PC-9 (cell line): Measurements from ENCODE around the gene AUTS2. TPM values are rescaled to one million over a fixed set of nuclear protein-coding genes. Genes with fewer than 3 reads are reported as not detected.

ENCODE experiments used
- BruUV-seq: library from RNA; stranded (reverse); fragments of 400-500 nt; replicated peaks from 2 replicates; lab custom pipeline; 2021; lab: Mats Ljungman, UMichigan
- CTCF ChIA-PET: fragments of 300-600 bp; sonication (Branson Sonifier 250); formaldehyde crosslinking; loops from one replicate; lab custom pipeline; 2022; ENCODE audit warnings: antibody characterized with exemption; lab: Charles Lee
- POLR2A ChIA-PET: fragments of 300-600 bp; sonication (Branson Sonifier 250); formaldehyde crosslinking; loops from one replicate; lab custom pipeline; 2022; ENCODE audit warnings: antibody characterized with exemption; ENCODE audit not compliant: unreplicated experiment; lab: Charles Lee
- DNase-seq, 2 experiments: peaks; one replicate each; pipeline versions ENCODE4 v3.0.0 to v3.0.0-alpha.2; 2015 to 2022; ENCODE audit warnings: mixed read lengths in 1 of 2
- H2AFZ ChIP-seq: fragments of 200-600 bp; sonication (generic); 2 replicates; pipeline ENCODE4 v1.8.1; 2017; ENCODE audit warnings: antibody characterized with exemption
- H3F3A ChIP-seq: fragments of 200-600 bp; sonication (generic); 2 replicates; pipeline ENCODE4 v1.8.1; 2017; ENCODE audit warnings: antibody characterized with exemption, mild to moderate bottlenecking, low read depth; ENCODE audit not compliant: insufficient read depth
- H3K27ac ChIP-seq: fragments of 200-600 bp; sonication (generic); 2 replicates; pipeline ENCODE4 v1.6.1; 2016; ENCODE audit warnings: mixed run types
- H3K27me3 ChIP-seq: fragments of 200-600 bp; sonication (generic); 2 replicates; pipeline ENCODE4 v1.6.1; 2016; ENCODE audit warnings: low read depth, mixed run types; ENCODE audit not compliant: insufficient read depth
- H3K36me3 ChIP-seq: fragments of 200-600 bp; sonication (generic); 2 replicates; pipeline ENCODE4 v1.6.1; 2016; ENCODE audit warnings: low read depth, mixed run types
- H3K4me1 ChIP-seq: fragments of 200-600 bp; sonication (generic); replicated peaks from 2 replicates; pipeline ENCODE4 v1.6.1; 2016; ENCODE audit warnings: mixed run types; ENCODE audit not compliant: insufficient read depth
- H3K4me2 ChIP-seq: fragments of 200-600 bp; sonication (generic); 2 replicates; pipeline ENCODE4 v1.6.1; 2017; ENCODE audit warnings: mixed run types
- H3K4me3 ChIP-seq: fragments of 200-600 bp; sonication (generic); 2 replicates; pipeline ENCODE4 v1.6.1; 2016; ENCODE audit warnings: mixed run types
- H3K79me2 ChIP-seq: fragments of 200-600 bp; sonication (generic); 2 replicates; pipeline ENCODE4 v1.6.1; 2017; ENCODE audit warnings: low read depth, mixed run types
- H3K9me2 ChIP-seq: fragments of 200-600 bp; sonication (generic); 2 replicates; pipeline ENCODE4 v1.8.1; 2017; ENCODE audit warnings: mild to moderate bottlenecking; ENCODE audit not compliant: insufficient read depth
- H3K9me3 ChIP-seq: fragments of 200-600 bp; sonication (generic); 2 replicates; pipeline ENCODE4 v1.8.1; 2016; ENCODE audit warnings: low read depth; ENCODE audit not compliant: insufficient read depth
- H4K20me1 ChIP-seq: fragments of 200-600 bp; sonication (generic); 2 replicates; pipeline ENCODE4 v1.8.1; 2017; ENCODE audit not compliant: insufficient read depth
- EZH2 ChIP-seq: fragments of 200-600 bp; sonication (generic); IDR thresholded peaks from 2 replicates; pipeline ENCODE4 v1.8.0; 2017; ENCODE audit warnings: antibody characterized with exemption, low read depth
- intact Hi-C: fragments of 100-400 bp; cut with micrococcal nuclease; formaldehyde crosslinking; loops from one replicate; pipeline ENCODE4 v1.10.0; 2022; ENCODE audit not compliant: unreplicated experiment
- total RNA-seq: library from RNA; stranded (reverse); gene quantifications from 2 replicates; pipeline ENCODE4 v1.2.3, GENCODE V29; 2021
- TF ChIP-seq, protein P1 (sequence below): fragments of 200-600 bp; sonication (generic); conservative IDR thresholded peaks from 2 replicates; pipeline ENCODE4 v1.6.1; 2017; ENCODE audit warnings: mixed run types, antibody characterized with exemption, mild to moderate bottlenecking, moderate library complexity

The AUTS2 gene
- total RNA-seq, 1 experiment from 2014 or later, result not detected

GRCh38 chr7:70771451-70771850 lies 1173.2 kb downstream of the AUTS2 start:
- Histone ChIP-seq H3K4me2 (no peak overlapping the region), H4K20me1 (no peaks in the 10 kb centered on the region; the same call in 1 of the 2 replicates), H3K36me3 (no peaks in the 10 kb centered on the region), H3K9me3 (no peaks in the 10 kb centered on the region), H3K9me2 (no peaks in the 10 kb centered on the region), H3K79me2 (no peaks in the 10 kb centered on the region), H3K4me3 (no peak overlapping the region), H3K4me1 (no peaks in the 10 kb centered on the region), H3F3A (no peaks in the 10 kb centered on the region), H3K27ac (no peak overlapping the region), H2AFZ (no peak overlapping the region), H3K27me3 (peaks cover 59% of the 10 kb centered on the region)
- no peak for DNase-seq
- intact Hi-C loops, result no loop called here
- BruUV-seq, result no TSS peak
- ChIA-PET CTCF (no interaction called here), POLR2A (no interaction called here)
- TF ChIP-seq, protein P1, sequence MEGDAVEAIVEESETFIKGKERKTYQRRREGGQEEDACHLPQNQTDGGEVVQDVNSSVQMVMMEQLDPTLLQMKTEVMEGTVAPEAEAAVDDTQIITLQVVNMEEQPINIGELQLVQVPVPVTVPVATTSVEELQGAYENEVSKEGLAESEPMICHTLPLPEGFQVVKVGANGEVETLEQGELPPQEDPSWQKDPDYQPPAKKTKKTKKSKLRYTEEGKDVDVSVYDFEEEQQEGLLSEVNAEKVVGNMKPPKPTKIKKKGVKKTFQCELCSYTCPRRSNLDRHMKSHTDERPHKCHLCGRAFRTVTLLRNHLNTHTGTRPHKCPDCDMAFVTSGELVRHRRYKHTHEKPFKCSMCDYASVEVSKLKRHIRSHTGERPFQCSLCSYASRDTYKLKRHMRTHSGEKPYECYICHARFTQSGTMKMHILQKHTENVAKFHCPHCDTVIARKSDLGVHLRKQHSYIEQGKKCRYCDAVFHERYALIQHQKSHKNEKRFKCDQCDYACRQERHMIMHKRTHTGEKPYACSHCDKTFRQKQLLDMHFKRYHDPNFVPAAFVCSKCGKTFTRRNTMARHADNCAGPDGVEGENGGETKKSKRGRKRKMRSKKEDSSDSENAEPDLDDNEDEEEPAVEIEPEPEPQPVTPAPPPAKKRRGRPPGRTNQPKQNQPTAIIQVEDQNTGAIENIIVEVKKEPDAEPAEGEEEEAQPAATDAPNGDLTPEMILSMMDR, result no peak
- no peak for TF ChIP-seq EZH2

- no peak for DNase-seq
- ChIA-PET CTCF (no interaction called here), POLR2A (no interaction called here)
Observed at GRCh38 chr7:70772891-70773290, 1174.6 kb downstream of the AUTS2 start.

DNA sequence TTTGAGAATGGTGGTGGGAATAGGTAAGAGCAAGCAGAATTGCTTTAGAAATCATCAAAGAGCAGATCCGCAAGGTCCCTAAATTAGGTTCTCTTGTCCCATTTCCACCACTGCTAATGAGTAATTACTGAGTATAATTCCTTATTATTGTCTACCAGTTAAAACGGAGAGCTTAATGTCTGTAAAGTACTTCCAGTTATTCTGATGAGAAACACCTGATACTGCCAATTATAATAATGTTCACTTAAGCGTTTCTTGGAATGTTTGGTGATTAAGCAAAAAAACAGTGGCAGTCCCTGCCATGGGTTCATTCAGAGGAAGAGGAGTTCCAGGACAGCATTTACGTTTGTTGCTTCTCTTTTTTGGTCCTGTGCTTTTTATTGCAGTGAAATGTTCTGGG lies 1175.1 kb downstream of the AUTS2 start:
- no peaks in the 10 kb centered on the region for H3K36me3 ChIP-seq
- no peaks in the 10 kb centered on the region for H3K4me1 ChIP-seq
- no peaks in the 10 kb centered on the region for H3K9me3 ChIP-seq
- intact Hi-C loops, result no loop called here
- TF ChIP-seq EZH2, result no peak
- TF ChIP-seq, protein P1, result no peak
- H3K27ac ChIP-seq, result no peak overlapping the region
- BruUV-seq, result no TSS peak
- peaks cover 59% of the 10 kb centered on the region for H3K27me3 ChIP-seq
- ChIA-PET POLR2A (no interaction called here), CTCF (no interaction called here)
- no peaks in the 10 kb centered on the region; the same call in 1 of the 2 replicates for H4K20me1 ChIP-seq
- H3F3A ChIP-seq, result no peaks in the 10 kb centered on the region
- H3K79me2 ChIP-seq, result no peaks in the 10 kb centered on the region
- H3K9me2 ChIP-seq, result no peaks in the 10 kb centered on the region
- no peak overlapping the region for H3K4me2 ChIP-seq
- H2AFZ ChIP-seq, result no peak overlapping the region
- no peak overlapping the region for H3K4me3 ChIP-seq
- no peak for DNase-seq

More at GRCh38 chr7:70772891-70773290, 1174.6 kb downstream of the AUTS2 start:
- intact Hi-C loops, result no loop called here
- BruUV-seq, result no TSS peak
- no peak overlapping the region for H3K27ac ChIP-seq
- no peak overlapping the region for H2AFZ ChIP-seq
- no peaks in the 10 kb centered on the region for H3K4me1 ChIP-seq
- no peaks in the 10 kb centered on the region for H3K79me2 ChIP-seq
- no peak overlapping the region for H3K4me3 ChIP-seq
- no peaks in the 10 kb centered on the region for H3F3A ChIP-seq
- H3K9me3 ChIP-seq, result no peaks in the 10 kb centered on the region
- H3K27me3 ChIP-seq, result peaks cover 55% of the 10 kb centered on the region
- TF ChIP-seq, protein P1, result no peak
- TF ChIP-seq EZH2, result no peak
- H3K4me2 ChIP-seq, result no peak overlapping the region
- H3K9me2 ChIP-seq, result no peaks in the 10 kb centered on the region
- no peaks in the 10 kb centered on the region; the same call in 1 of the 2 replicates for H4K20me1 ChIP-seq
- no peaks in the 10 kb centered on the region for H3K36me3 ChIP-seq
